GM18951 (cell line): Measurements from ENCODE around the gene MESD.

Source experiments
- POLR2A ChIP-seq: IDR thresholded peaks from 4 replicates; pipeline ENCODE4 v1.6.1; 2011; ENCODE audit warnings: mild to moderate bottlenecking; ENCODE audit not compliant: insufficient read length, insufficient read depth; ENCODE audit errors: extremely low read depth
- in situ Hi-C: fragments of 300-500 bp; cut with MboI; formaldehyde crosslinking; loops from one replicate; pipeline ENCODE4 v1.12.0; 2022; ENCODE audit warnings: low sequenced_read_pairs, mixed read lengths, inconsistent platforms; ENCODE audit not compliant: unreplicated experiment

Gene MESD

DNA sequence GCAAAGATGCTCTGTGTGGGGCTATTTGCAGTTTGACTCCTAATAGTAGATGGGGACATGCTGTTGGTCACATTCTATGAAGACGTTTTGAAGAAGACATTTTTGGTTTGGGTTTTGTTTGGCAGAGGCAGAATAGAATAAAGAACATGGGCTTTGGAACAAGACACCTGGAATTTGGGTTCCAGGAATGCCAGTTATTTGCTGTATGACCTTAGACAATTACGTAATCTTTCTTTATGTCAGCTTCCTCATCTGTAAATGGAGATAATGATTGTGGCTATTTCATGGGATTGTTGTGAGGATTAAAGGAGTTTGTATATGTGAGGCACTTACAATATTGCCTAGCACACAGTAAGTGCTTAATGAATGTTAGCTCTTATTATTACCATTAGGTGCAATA lies 91.6 kb downstream of the MESD start:
- no peak for TF ChIP-seq POLR2A
- in situ Hi-C loops, result no loop called here
